HepG2 (cell line): Measurements from ENCODE around the gene AHNAK. TPM values are rescaled to one million over a fixed set of nuclear protein-coding genes. Genes with fewer than 3 reads are reported as not detected.

Experiments used
- CHD2 ChIP-seq: IDR thresholded peaks from 2 replicates; pipeline ENCODE4 v1.6.1; 2011; ENCODE audit warnings: low read depth, low read length, improper control_type of control experiment
- FOSL2 ChIP-seq: sonication (generic); formaldehyde crosslinking; IDR thresholded peaks from 2 replicates; pipeline ENCODE4 v1.4.0; 2020; ENCODE audit warnings: missing genetic modification reagents
- HNRNPLL ChIP-seq: fragments of 200-400 bp; formaldehyde crosslinking; IDR thresholded peaks from 2 replicates; pipeline ENCODE4 v1.6.1; 2017; ENCODE audit warnings: mild to moderate bottlenecking, low read depth, low read length; ENCODE audit not compliant: poor library complexity, severe bottlenecking
- NFE2 ChIP-seq: sonication (generic); formaldehyde crosslinking; IDR thresholded peaks from 2 replicates; pipeline ENCODE4 v1.4.0; 2020; ENCODE audit warnings: missing genetic modification reagents
- STAG1 ChIP-seq: sonication (generic); formaldehyde crosslinking; IDR thresholded peaks from 2 replicates; pipeline ENCODE4 v1.4.0; 2020; ENCODE audit warnings: missing genetic modification reagents
- TFDP2 ChIP-seq: sonication (generic); formaldehyde crosslinking; IDR thresholded peaks from 2 replicates; pipeline ENCODE4 v1.4.0; 2020; ENCODE audit warnings: missing genetic modification reagents
- THAP11 ChIP-seq: IDR thresholded peaks from 2 replicates; pipeline ENCODE4 v1.6.1; 2016; ENCODE audit warnings: missing biosample characterization, missing genetic modification reagents
- ZNF431 ChIP-seq: sonication (generic); formaldehyde crosslinking; IDR thresholded peaks from 2 replicates; pipeline ENCODE4 v1.9.0; 2022; ENCODE audit warnings: missing genetic modification reagents, low read depth, mild to moderate bottlenecking, borderline replicate concordance
- ZNF446 ChIP-seq: sonication (generic); formaldehyde crosslinking; IDR thresholded peaks from 2 replicates; pipeline ENCODE4 v1.5.0; 2020; ENCODE audit warnings: mild to moderate bottlenecking, missing genetic modification reagents
- ZNF646 ChIP-seq: sonication (generic); formaldehyde crosslinking; IDR thresholded peaks from 2 replicates; pipeline ENCODE4 v1.9.0; 2021; ENCODE audit warnings: mild to moderate bottlenecking, missing genetic modification reagents
- ZNF737 ChIP-seq: sonication (generic); formaldehyde crosslinking; IDR thresholded peaks from 2 replicates; pipeline ENCODE4 v1.5.0; 2020; ENCODE audit warnings: missing genetic modification reagents, mild to moderate bottlenecking, borderline replicate concordance
- ZNF768 ChIP-seq: sonication (generic); formaldehyde crosslinking; IDR thresholded peaks from 2 replicates; pipeline ENCODE4 v1.4.0; 2020; ENCODE audit warnings: missing genetic modification reagents
- ZNF784 ChIP-seq: sonication (generic); formaldehyde crosslinking; IDR thresholded peaks from 2 replicates; pipeline ENCODE4 v1.5.1; 2020; ENCODE audit warnings: missing genetic modification reagents, mild to moderate bottlenecking, borderline replicate concordance
- polyA plus RNA-seq, 8 experiments: library from polyadenylated mRNA; depleted of rRNA in 3 of 8; stranded (reverse) in 7 of 8; unstranded in 1 of 8; fragments of >200 nt; fragmentation: Illumina TruSeq in 4 of 8; extraction: Trizol in 4 of 8; gene quantifications; 2 replicates each; pipeline versions ENCODE4 v1.2.1 to v1.2.3, GENCODE V29; 2011 to 2016; ENCODE audit warnings: low read depth in 4 of 8, missing spikeins in 1 of 8, mixed read lengths in 1 of 8; ENCODE audit not compliant: insufficient read depth in 1 of 8
- total RNA-seq, 5 experiments: library from RNA; depleted of rRNA; stranded (reverse); fragments of >200 nt; fragmentation: Illumina TruSeq; extraction: Trizol; gene quantifications; 2 replicates each; pipeline ENCODE4 v1.2.3, GENCODE V29; 2016; ENCODE audit warnings: low read depth in 1 of 5
- TF ChIP-seq, protein P1 (sequence below): sonication (generic); formaldehyde crosslinking; conservative IDR thresholded peaks from 2 replicates; pipeline ENCODE4 v1.4.0; 2020; ENCODE audit warnings: missing genetic modification reagents
- TF ChIP-seq, protein P2 (sequence below): sonication (generic); formaldehyde crosslinking; IDR thresholded peaks from 2 replicates; pipeline ENCODE4 v1.4.0; 2020; ENCODE audit warnings: missing genetic modification reagents

AHNAK gene
- total and polyA plus RNA-seq, 2 of the 13 experiments (the other 11 are each of a cell fraction or from before 2014, with no cell fraction given) = 23.4 to 25.0 TPM

DNA sequence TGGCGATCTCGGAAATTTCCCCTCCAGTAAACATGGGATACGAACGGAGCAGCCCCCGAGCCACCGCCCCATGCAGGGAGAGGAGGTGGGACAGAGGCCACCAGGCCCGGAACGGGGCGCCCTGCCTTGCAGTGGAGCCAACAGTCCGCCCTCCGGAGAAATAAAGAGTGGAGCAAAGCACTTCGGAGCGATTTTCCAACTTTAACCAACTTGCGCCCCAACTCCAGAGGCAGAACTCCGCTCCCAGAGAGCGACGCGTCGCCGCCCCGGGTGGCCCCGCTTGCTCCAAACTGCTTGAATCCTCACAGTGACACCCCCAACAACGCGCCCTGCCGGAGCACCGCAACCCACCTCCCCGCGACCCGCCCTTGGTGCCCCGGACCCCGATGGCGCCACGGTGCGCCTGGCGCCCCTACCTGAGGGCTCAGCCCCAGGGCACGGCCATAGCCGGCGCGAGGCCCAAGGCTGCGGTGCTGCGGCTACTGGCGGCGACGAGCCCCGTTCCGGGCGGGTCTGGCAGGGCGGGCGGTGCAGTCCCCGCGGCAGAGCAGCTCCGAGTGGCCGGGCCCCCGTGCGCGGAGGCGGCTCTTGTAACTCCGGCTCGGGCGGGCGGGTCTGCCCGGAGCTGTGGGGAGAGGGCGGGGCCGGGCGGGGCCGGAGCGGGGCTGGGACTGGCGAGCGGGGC is at the start of gene AHNAK (continued):
- TF ChIP-seq ZNF784 (CRISPR knock-in tag) = 0 out of 2 replicates have a peak, but pooled peaks have one; percentile 45
- 0 out of 2 replicates have a peak, but pooled peaks have one; percentile 33 for TF ChIP-seq ZNF431 (CRISPR knock-in tag)
- peak; percentile 8 for TF ChIP-seq HNRNPLL
- TF ChIP-seq THAP11 (CRISPR knock-in tag) = peak; percentile 22; the same call in 1 of the 2 replicates
- TF ChIP-seq ZNF646 (CRISPR knock-in tag) = 0 out of 2 replicates have a peak, but pooled peaks have one; percentile 5
- peak; percentile 51 for TF ChIP-seq ZNF768 (CRISPR knock-in tag)
- TF ChIP-seq, protein P1, sequence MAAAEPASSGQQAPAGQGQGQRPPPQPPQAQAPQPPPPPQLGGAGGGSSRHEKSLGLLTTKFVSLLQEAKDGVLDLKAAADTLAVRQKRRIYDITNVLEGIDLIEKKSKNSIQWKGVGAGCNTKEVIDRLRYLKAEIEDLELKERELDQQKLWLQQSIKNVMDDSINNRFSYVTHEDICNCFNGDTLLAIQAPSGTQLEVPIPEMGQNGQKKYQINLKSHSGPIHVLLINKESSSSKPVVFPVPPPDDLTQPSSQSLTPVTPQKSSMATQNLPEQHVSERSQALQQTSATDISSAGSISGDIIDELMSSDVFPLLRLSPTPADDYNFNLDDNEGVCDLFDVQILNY (CRISPR knock-in tag) = no peak
- TF ChIP-seq ZNF446 = 0 out of 2 replicates have a peak, but pooled peaks have one; percentile 30
- TF ChIP-seq CHD2 = no peak
- TF ChIP-seq TFDP2 = peak; percentile 37; the same call in 1 of the 2 replicates
- peak; percentile 11; the same call in 1 of the 2 replicates for TF ChIP-seq STAG1 (CRISPR knock-in tag)
- TF ChIP-seq NFE2 (CRISPR knock-in tag) = no peak
- no peak for TF ChIP-seq FOSL2 (CRISPR knock-in tag)
- TF ChIP-seq, protein P2, sequence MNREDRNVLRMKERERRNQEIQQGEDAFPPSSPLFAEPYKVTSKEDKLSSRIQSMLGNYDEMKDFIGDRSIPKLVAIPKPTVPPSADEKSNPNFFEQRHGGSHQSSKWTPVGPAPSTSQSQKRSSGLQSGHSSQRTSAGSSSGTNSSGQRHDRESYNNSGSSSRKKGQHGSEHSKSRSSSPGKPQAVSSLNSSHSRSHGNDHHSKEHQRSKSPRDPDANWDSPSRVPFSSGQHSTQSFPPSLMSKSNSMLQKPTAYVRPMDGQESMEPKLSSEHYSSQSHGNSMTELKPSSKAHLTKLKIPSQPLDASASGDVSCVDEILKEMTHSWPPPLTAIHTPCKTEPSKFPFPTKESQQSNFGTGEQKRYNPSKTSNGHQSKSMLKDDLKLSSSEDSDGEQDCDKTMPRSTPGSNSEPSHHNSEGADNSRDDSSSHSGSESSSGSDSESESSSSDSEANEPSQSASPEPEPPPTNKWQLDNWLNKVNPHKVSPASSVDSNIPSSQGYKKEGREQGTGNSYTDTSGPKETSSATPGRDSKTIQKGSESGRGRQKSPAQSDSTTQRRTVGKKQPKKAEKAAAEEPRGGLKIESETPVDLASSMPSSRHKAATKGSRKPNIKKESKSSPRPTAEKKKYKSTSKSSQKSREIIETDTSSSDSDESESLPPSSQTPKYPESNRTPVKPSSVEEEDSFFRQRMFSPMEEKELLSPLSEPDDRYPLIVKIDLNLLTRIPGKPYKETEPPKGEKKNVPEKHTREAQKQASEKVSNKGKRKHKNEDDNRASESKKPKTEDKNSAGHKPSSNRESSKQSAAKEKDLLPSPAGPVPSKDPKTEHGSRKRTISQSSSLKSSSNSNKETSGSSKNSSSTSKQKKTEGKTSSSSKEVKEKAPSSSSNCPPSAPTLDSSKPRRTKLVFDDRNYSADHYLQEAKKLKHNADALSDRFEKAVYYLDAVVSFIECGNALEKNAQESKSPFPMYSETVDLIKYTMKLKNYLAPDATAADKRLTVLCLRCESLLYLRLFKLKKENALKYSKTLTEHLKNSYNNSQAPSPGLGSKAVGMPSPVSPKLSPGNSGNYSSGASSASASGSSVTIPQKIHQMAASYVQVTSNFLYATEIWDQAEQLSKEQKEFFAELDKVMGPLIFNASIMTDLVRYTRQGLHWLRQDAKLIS (CRISPR knock-in tag) = peak; percentile 52; the same call in 1 of the 2 replicates
- TF ChIP-seq ZNF737 = 0 out of 2 replicates have a peak, but pooled peaks have one; percentile 19
